Fibroblast of upper back skin (primary cell): Measurements from ENCODE around the gene FEZF1.

Experiments
- DNase-seq: peaks from one replicate; pipeline ENCODE4 v3.0.0-alpha.2; 2013

The FEZF1 gene

GRCh38 chr7:122261442-122261841, 43.1 kb downstream of the FEZF1 start:
- DNase-seq = no peak

GRCh38 chr7:122261016-122261415, 43.5 kb downstream of the FEZF1 start:
- DNase-seq = no peak

GRCh38 chr7:122260336-122260735, 44.2 kb downstream of the FEZF1 start:
- no peak for DNase-seq

GRCh38 chr7:122258971-122259370, 45.6 kb downstream of the FEZF1 start:
- no peak for DNase-seq

GRCh38 chr7:122257056-122257455, 47.5 kb downstream of the FEZF1 start:
- DNase-seq = no peak

- DNase-seq = no peak
These were observed 48.5 kb downstream of the FEZF1 start for GRCh38 chr7:122256046-122256445.

- DNase-seq = no peak
These were observed 49.1 kb downstream of the FEZF1 start for GRCh38 chr7:122255454-122255853.
